Common myeloid progenitor, CD34-positive (primary cell): ENCODE data around the gene TNNI2.

ENCODE experiments used
- CTCF ChIA-PET: fragments of 350-600 bp; sonication (Branson Sonifier 250); formaldehyde crosslinking; loops from one replicate; lab custom pipeline; 2021; ENCODE audit warnings: antibody characterized with exemption; lab: Charles Lee
- POLR2A ChIA-PET: fragments of 350-600 bp; sonication (Branson Sonifier 250); formaldehyde crosslinking; loops from one replicate; lab custom pipeline; 2021; ENCODE audit warnings: antibody characterized with exemption; lab: Charles Lee
- DNase-seq, 3 donors: peaks; one replicate each; pipeline versions ENCODE4 v3.0.0 to v3.0.0-alpha.2; 2013
- H3K27ac ChIP-seq, 2 experiments: 1 replicate in 1 of 2; 2 replicates in 1 of 2; pipeline ENCODE4 v1.7.0; 2013; ENCODE audit warnings: inconsistent platforms in 2 of 2, low read length in 2 of 2, mild to moderate bottlenecking in 2 of 2, low read depth in 1 of 2, moderate library complexity in 1 of 2; ENCODE audit not compliant: severe bottlenecking in 2 of 2, insufficient read depth in 1 of 2, poor library complexity in 1 of 2
- H3K27me3 ChIP-seq, 5 experiments: replicated peaks in 2 of 5; 1 replicate in 3 of 5; 2 replicates in 2 of 5; pipeline versions ENCODE4 v1.6.1 to v1.7.0; 2013; ENCODE audit warnings: low read length in 4 of 5, mild to moderate bottlenecking in 2 of 5, moderate library complexity in 2 of 5, inconsistent platforms in 1 of 5; ENCODE audit not compliant: insufficient read depth in 5 of 5, control insufficient read depth in 4 of 5
- H3K36me3 ChIP-seq, 4 experiments: 1 replicate in 2 of 4; 2 replicates in 2 of 4; pipeline versions ENCODE4 v1.6.1 to v1.7.0; 2013; ENCODE audit warnings: low read length in 3 of 4, control low read depth in 1 of 4, mild to moderate bottlenecking in 1 of 4; ENCODE audit not compliant: control insufficient read depth in 4 of 4, insufficient read depth in 4 of 4
- H3K4me1 ChIP-seq, 4 experiments: 1 replicate in 3 of 4; 2 replicates in 1 of 4; pipeline versions ENCODE4 v1.6.1 to v1.7.1; 2013; ENCODE audit warnings: low read length in 3 of 4, mild to moderate bottlenecking in 3 of 4, control low read depth in 1 of 4, inconsistent platforms in 1 of 4, moderate library complexity in 1 of 4; ENCODE audit not compliant: control insufficient read depth in 4 of 4, insufficient read depth in 4 of 4; ENCODE audit errors: control extremely low read depth in 1 of 4
- H3K4me3 ChIP-seq, 7 experiments: 1 replicate in 4 of 7; 2 replicates in 3 of 7; pipeline versions ENCODE4 v1.5.1 to v1.7.0; 2013; ENCODE audit warnings: mild to moderate bottlenecking in 7 of 7, low read length in 6 of 7, moderate library complexity in 6 of 7, inconsistent platforms in 2 of 7, low read depth in 2 of 7, control low read depth in 1 of 7; ENCODE audit not compliant: insufficient read depth in 4 of 7, control insufficient read depth in 1 of 7; ENCODE audit errors: extremely low read depth in 1 of 7
- H3K9me3 ChIP-seq, 5 experiments: 1 replicate in 4 of 5; 2 replicates in 1 of 5; pipeline versions ENCODE4 v1.6.1 to v1.7.1; 2013; ENCODE audit warnings: low read length in 4 of 5, mild to moderate bottlenecking in 2 of 5, inconsistent platforms in 1 of 5, low read depth in 1 of 5, moderate library complexity in 1 of 5; ENCODE audit not compliant: control insufficient read depth in 4 of 5, insufficient read depth in 2 of 5; ENCODE audit errors: control extremely low read depth in 1 of 5
- WGBS: methylation state at CpG from one replicate; pipeline ENCODE4 v1.1.5; 2013; ENCODE audit not compliant: insufficient coverage; 5-methylcytosine and 5-hydroxymethylcytosine counted together

Gene TNNI2

GRCh38 chr11:1851468-1852180, 12.8 kb downstream of the TNNI2 start:
- Histone ChIP-seq H3K9me3 (no peaks in the 10 kb centered on the region), H3K36me3 (no peaks in the 10 kb centered on the region), H3K4me3 (no peak overlapping the region), H3K4me1 (peaks cover 0 to 69% (median 48%) of the 10 kb centered on the region in 4 experiments), H3K27me3 (no peaks in the 10 kb centered on the region), H3K27ac (peak overlapping the region; percentile 33 to 70)
- DNase-seq = no peak
- ChIA-PET CTCF (interaction anchor here (0.6 to 3.8 kb wide), 10 partner anchors 9 to 301 kb away, joined by 3 to 21 read pairs (median 3); partner anchors contain the start of gene TNNI2), POLR2A (no interaction called here)
- WGBS = 99% methylated on average over 15 of the region's 21 CpGs

GRCh38 chr11:1852271-1852876, 13.6 kb downstream of the TNNI2 start:
- Histone ChIP-seq H3K27ac (peak overlapping the region; percentile 33 to 70), H3K4me1 (peaks cover 0 to 64% (median 46%) of the 10 kb centered on the region in 4 experiments), H3K36me3 (no peaks in the 10 kb centered on the region), H3K4me3 (peak overlapping the region in 6 of 7 experiments; percentile 38 to 78 (median 70)), H3K27me3 (no peaks in the 10 kb centered on the region), H3K9me3 (no peaks in the 10 kb centered on the region)
- WGBS = 75% methylated on average over 20 of the region's 25 CpGs
- POLR2A ChIA-PET = interaction anchor here (0.6 kb wide), 1 partner anchor 67 kb away, joined by 4 read pairs; no protein-coding TSS in a partner anchor
- DNase-seq = no peak
- CTCF ChIA-PET = interaction anchor here (0.7 to 3.8 kb wide), 8 partner anchors 10 to 300 kb away, joined by 3 to 21 read pairs (median 4); partner anchors contain the start of gene TNNI2

GRCh38 chr11:1852877-1853276, 14.1 kb downstream of the TNNI2 start, which contains the start of gene LSP1:
Gene LSP1 (plus strand): TSS chr11:1853084. CDS start chr11:1853145, 61 bp downstream.
- Histone ChIP-seq H3K9me3 (no peaks in the 10 kb centered on the region), H3K27me3 (no peaks in the 10 kb centered on the region), H3K36me3 (no peaks in the 10 kb centered on the region), H3K27ac (peak within 1 kb of the TSS; percentile 33 to 70), H3K4me3 (peak within 1 kb of the TSS; percentile 9 to 78 (median 69)), H3K4me1 (peaks cover 0 to 61% (median 46%) of the 10 kb centered on the region in 4 experiments)
- CTCF ChIA-PET = interaction anchor here (0.7 to 3.8 kb wide), 8 partner anchors 10 to 297 kb away, joined by 3 to 21 read pairs (median 4); no protein-coding TSS in a partner anchor
- POLR2A ChIA-PET = interaction anchor here (0.6 kb wide), 1 partner anchor 68 kb away, joined by 4 read pairs; no protein-coding TSS in a partner anchor
- peak; percentile 71 to 92 (median 89) for DNase-seq
- 2% methylated on average over 16 of the region's 18 CpGs for WGBS

GRCh38 chr11:1853376-1854131, 14.8 kb downstream of the TNNI2 start:
- peak in 2 of 3 donors; percentile 41 to 46 for DNase-seq
- peaks cover 0 to 61% (median 47%) of the 10 kb centered on the region in 4 experiments for H3K4me1 ChIP-seq
- ChIA-PET POLR2A (no interaction called here), CTCF (interaction anchor here (0.6 to 3.8 kb wide), 8 partner anchors 9 to 296 kb away, joined by 3 to 21 read pairs (median 4); no protein-coding TSS in a partner anchor)
- H3K36me3 ChIP-seq = peaks cover 0 to 2% (median 0%) of the 10 kb centered on the region in 4 experiments
- WGBS = 66% methylated on average over 11 of the region's 19 CpGs
- H3K4me3 ChIP-seq = peak overlapping the region; percentile 9 to 78 (median 69)
- H3K27ac ChIP-seq = peak overlapping the region; percentile 33 to 70
- H3K27me3 ChIP-seq = no peaks in the 10 kb centered on the region
- no peaks in the 10 kb centered on the region for H3K9me3 ChIP-seq

GRCh38 chr11:1854132-1854948, 15.6 kb downstream of the TNNI2 start:
- Histone ChIP-seq H3K27ac (no peak overlapping the region), H3K4me3 (peak overlapping the region in 6 of 7 experiments; percentile 38 to 78 (median 70)), H3K27me3 (no peaks in the 10 kb centered on the region), H3K9me3 (no peaks in the 10 kb centered on the region), H3K36me3 (peaks cover 0 to 2% (median 0%) of the 10 kb centered on the region in 4 experiments), H3K4me1 (peaks cover 0 to 66% (median 47%) of the 10 kb centered on the region in 4 experiments)
- POLR2A ChIA-PET = no interaction called here
- WGBS = 91% methylated on average over 22 of the region's 27 CpGs
- CTCF ChIA-PET = interaction anchor here (1.0 to 3.8 kb wide), 6 partner anchors 8 to 295 kb away, joined by 3 to 21 read pairs (median 4); no protein-coding TSS in a partner anchor
- DNase-seq = no peak
